ENCODE data around the gene KATNB1. TPM values are rescaled to one million over a fixed set of nuclear protein-coding genes. Genes with fewer than 3 reads are reported as not detected.

The KATNB1 gene
- total RNA-seq, 1 experiment from 2014 or later, result 8.1 TPM

- H3K27ac ChIP-seq (ENCODE audit: low read length), result no peak overlapping the region
- TF ChIP-seq SIN3A (IDR thresholded peaks at IDR 0.05; ENCODE audit: borderline replicate concordance, insufficient read depth, low read depth, low read length) (no peak), POLR2AphosphoS5 (IDR thresholded peaks at IDR 0.05; ENCODE audit: low read depth, low read length) (no peak), TCF7L2 (IDR thresholded peaks at IDR 0.05; ENCODE audit: low read depth, low read length) (no peak), CTCF (IDR thresholded peaks at IDR 0.05) (no peak), REST (IDR thresholded peaks at IDR 0.05; ENCODE audit: insufficient read depth in 1 of 2, low read depth in 2 of 2, low read length in 1 of 2) (no peak)
- peaks cover 21% of the 10 kb centered on the region for H3K4me1 ChIP-seq (ENCODE audit: control insufficient read depth, insufficient read depth, low read length)
- POLR2A ChIA-PET, result no interaction called here
- BruUV-seq (replicated peaks), result no TSS peak
- ATAC-seq (no peak), DNase-seq (ENCODE audit: low read depth, low spot score) (no peak)
- intact Hi-C loops (cut with micrococcal nuclease; ENCODE audit: unreplicated experiment) (no loop called here), in situ Hi-C loops (cut with HindIII; ENCODE audit: low pct_unique_long_range_greater_than_20kb, low sequenced_read_pairs) (no loop called here)
- no peak overlapping the region for H3K4me3 ChIP-seq (ENCODE audit: low read depth in 2 of 2, low read length in 2 of 2)
- CTCF ChIA-PET, result no interaction called here
- H3K27me3 ChIP-seq (ENCODE audit: control insufficient read depth, insufficient read depth, low read length), result no peaks in the 10 kb centered on the region
- no peaks in the 10 kb centered on the region for H3K9me3 ChIP-seq (ENCODE audit: control insufficient read depth, insufficient read depth, low read depth, low read length)
- H3K36me3 ChIP-seq (ENCODE audit: control insufficient read depth, insufficient read depth, low read length), result no peaks in the 10 kb centered on the region
Measured at GRCh38 chr16:57797526-57798266, 62.1 kb downstream of the KATNB1 start.

- ChIA-PET POLR2A (no interaction called here), CTCF (no interaction called here)
- H3K27ac ChIP-seq (ENCODE audit: low read length), result no peak overlapping the region
- BruUV-seq (replicated peaks), result no TSS peak
- TF ChIP-seq POLR2AphosphoS5 (IDR thresholded peaks at IDR 0.05; ENCODE audit: low read depth, low read length), result no peak
- intact Hi-C loops (cut with micrococcal nuclease; ENCODE audit: unreplicated experiment), result no loop called here
- no peaks in the 10 kb centered on the region for H3K36me3 ChIP-seq (ENCODE audit: control insufficient read depth, insufficient read depth, low read length)
- H3K9me3 ChIP-seq (ENCODE audit: control insufficient read depth, insufficient read depth, low read depth, low read length), result no peaks in the 10 kb centered on the region
- ATAC-seq (no peak), DNase-seq (ENCODE audit: low read depth, low spot score) (no peak)
- no peaks in the 10 kb centered on the region for H3K27me3 ChIP-seq (ENCODE audit: control insufficient read depth, insufficient read depth, low read length)
- H3K4me3 ChIP-seq (ENCODE audit: low read depth in 2 of 2, low read length in 2 of 2), result no peak overlapping the region
- in situ Hi-C loops (cut with HindIII; ENCODE audit: low pct_unique_long_range_greater_than_20kb, low sequenced_read_pairs), result no loop called here
- peaks cover 27% of the 10 kb centered on the region for H3K4me1 ChIP-seq (ENCODE audit: control insufficient read depth, insufficient read depth, low read length)
Measured at GRCh38 chr16:57798267-57798810, 62.8 kb downstream of the KATNB1 start.

- Histone ChIP-seq H3K27ac (ENCODE audit: low read length) (no peak overlapping the region), H3K9me3 (ENCODE audit: control insufficient read depth, insufficient read depth, low read depth, low read length) (no peaks in the 10 kb centered on the region), H3K27me3 (ENCODE audit: control insufficient read depth, insufficient read depth, low read length) (no peaks in the 10 kb centered on the region), H3K4me1 (ENCODE audit: control insufficient read depth, insufficient read depth, low read length) (peaks cover 34% of the 10 kb centered on the region), H3K36me3 (ENCODE audit: control insufficient read depth, insufficient read depth, low read length) (no peaks in the 10 kb centered on the region), H3K4me3 (ENCODE audit: low read depth in 2 of 2, low read length in 2 of 2) (no peak overlapping the region)
- DNase-seq (ENCODE audit: low read depth, low spot score) (no peak), ATAC-seq (no peak)
- BruUV-seq (replicated peaks), result no TSS peak
- intact Hi-C loops (cut with micrococcal nuclease; ENCODE audit: unreplicated experiment), result no loop called here
- POLR2A ChIA-PET, result no interaction called here
- CTCF ChIA-PET, result interaction anchor here (0.6 kb wide), 1 partner anchor 86 kb away, joined by 3 read pairs; no protein-coding TSS in a partner anchor
- no peak for TF ChIP-seq TCF7L2 (IDR thresholded peaks at IDR 0.05; ENCODE audit: low read depth, low read length)
- TF ChIP-seq POLR2AphosphoS5 (IDR thresholded peaks at IDR 0.05; ENCODE audit: low read depth, low read length), result no peak
- TF ChIP-seq SIN3A (IDR thresholded peaks at IDR 0.05; ENCODE audit: borderline replicate concordance, insufficient read depth, low read depth, low read length), result no peak
- no peak for TF ChIP-seq CTCF (IDR thresholded peaks at IDR 0.05)
- TF ChIP-seq REST (IDR thresholded peaks at IDR 0.05; ENCODE audit: insufficient read depth in 1 of 2, low read depth in 2 of 2, low read length in 1 of 2), result no peak
- in situ Hi-C loops (cut with HindIII; ENCODE audit: low pct_unique_long_range_greater_than_20kb, low sequenced_read_pairs), result no loop called here
Measured at GRCh38 chr16:57798953-57799599, 63.5 kb downstream of the KATNB1 start.
